Thyroid gland (tissue), 4 donors: Measurements from ENCODE around the gene KLF13.

Source experiments
- POLR2A ChIP-seq, 2 donors: fragments of 450-650 bp; IDR thresholded peaks; one replicate each; pipeline ENCODE4 v1.6.1; 2017; ENCODE audit warnings: antibody characterized with exemption in 2 of 2, mild to moderate bottlenecking in 2 of 2, moderate library complexity in 1 of 2
- TF ChIP-seq, protein P1 (sequence below), 6 experiments: fragments of 200-600 bp in 3 of 6; fragments of 450-650 bp in 3 of 6; sonication (generic) in 3 of 6; IDR thresholded peaks; one replicate each; pipeline ENCODE4 v1.5.1; 2016 to 2019; ENCODE audit warnings: antibody characterized with exemption in 6 of 6, mild to moderate bottlenecking in 2 of 6, inconsistent platforms in 1 of 6, moderate library complexity in 1 of 6

DNA sequence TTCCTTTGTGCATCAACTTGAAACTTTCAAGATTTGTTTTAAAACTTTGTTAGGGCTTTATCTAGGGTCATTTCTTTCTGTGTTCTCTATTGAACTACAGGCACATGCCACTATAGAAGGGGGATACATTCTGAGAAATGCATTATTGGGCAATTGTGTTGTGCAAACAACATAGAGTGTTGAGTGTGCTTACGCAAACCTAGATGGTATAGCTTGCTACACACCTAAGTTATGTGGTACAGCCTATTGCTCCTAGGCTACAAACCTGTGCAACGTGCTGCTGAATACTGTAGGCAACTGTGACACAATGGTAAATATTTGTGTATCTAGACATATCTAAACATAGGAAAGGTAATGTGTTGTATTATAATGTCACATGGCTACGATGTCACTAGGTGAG lies 33.0 kb upstream of the KLF13 start:
- no peak for TF ChIP-seq POLR2A (IDR thresholded peaks at IDR 0.05)
- TF ChIP-seq, protein P1, sequence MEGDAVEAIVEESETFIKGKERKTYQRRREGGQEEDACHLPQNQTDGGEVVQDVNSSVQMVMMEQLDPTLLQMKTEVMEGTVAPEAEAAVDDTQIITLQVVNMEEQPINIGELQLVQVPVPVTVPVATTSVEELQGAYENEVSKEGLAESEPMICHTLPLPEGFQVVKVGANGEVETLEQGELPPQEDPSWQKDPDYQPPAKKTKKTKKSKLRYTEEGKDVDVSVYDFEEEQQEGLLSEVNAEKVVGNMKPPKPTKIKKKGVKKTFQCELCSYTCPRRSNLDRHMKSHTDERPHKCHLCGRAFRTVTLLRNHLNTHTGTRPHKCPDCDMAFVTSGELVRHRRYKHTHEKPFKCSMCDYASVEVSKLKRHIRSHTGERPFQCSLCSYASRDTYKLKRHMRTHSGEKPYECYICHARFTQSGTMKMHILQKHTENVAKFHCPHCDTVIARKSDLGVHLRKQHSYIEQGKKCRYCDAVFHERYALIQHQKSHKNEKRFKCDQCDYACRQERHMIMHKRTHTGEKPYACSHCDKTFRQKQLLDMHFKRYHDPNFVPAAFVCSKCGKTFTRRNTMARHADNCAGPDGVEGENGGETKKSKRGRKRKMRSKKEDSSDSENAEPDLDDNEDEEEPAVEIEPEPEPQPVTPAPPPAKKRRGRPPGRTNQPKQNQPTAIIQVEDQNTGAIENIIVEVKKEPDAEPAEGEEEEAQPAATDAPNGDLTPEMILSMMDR (IDR thresholded peaks at IDR 0.05) = no peak
